GM19043 (cell line): ENCODE data around the gene LYSET.
"Not testable (repeated sequence)": the region's sequence is repeated elsewhere in the genome, so short reads cannot be mapped to it uniquely, and the experiment has no call there.

Experiments
- ATAC-seq: cut with Tn5 transposase; IDR thresholded peaks from one replicate; pipeline ENCODE4 v1.9.1; 2021; ENCODE audit warnings: low read depth; ENCODE audit not compliant: unreplicated experiment

Gene LYSET

DNA sequence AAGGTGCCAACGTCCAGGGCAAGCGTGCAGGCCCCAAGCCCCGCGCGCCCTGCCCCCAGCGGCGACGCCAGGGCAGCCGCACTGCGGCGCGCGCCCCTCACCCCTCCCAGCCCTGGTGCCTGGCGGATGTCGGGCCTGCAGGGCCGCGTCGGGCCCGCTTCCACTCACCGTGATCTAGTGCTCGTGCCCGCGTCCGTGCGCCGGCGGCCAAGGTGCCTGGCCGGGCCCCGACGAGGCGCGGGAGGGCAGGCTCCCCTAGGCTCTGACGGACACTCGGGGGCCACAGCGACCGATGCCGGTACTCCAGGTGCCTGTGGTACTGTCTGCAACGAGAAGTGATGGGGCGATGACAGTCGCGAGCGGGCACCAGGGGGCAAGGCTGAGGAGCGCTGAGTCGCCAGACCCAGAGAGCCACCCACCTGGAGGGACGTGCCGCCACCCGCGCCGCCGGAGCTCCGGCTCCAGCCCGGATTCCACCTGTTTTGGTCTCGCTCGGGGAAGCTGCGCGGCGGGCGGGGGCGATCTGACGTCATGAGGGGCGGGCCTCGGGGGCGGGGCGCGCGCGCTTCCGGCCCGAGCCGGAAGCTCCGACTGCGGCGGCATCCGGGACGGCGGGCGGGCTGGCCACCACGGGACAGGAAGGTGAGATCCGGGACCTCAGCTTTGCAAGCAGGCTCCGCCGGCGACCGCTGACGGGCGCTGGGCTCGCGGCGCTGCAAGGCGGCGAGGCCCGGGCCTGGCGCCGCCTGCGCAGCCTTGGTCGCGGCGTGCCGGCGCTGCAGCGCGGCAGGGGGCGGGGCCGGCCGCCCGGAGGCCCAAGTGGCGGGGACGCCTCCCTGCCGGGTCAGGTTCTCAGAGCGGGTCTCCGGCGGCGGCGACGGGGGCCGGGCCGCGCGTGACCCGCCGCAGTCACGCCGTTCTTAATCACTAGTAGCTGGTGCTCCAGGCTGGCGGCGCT, at the start of gene LYSET, which contains the start of gene MOAP1:
Gene LYSET, plus strand, starts transcription at position 927 of the 958 bp plus-strand sequence. CDS start 89 bp downstream, outside the sequence.
Gene MOAP1, minus strand, starts transcription at position 507 of the 958 bp plus-strand sequence. CDS start 655 bp downstream, outside the sequence.
- peak; percentile 77 for ATAC-seq

DNA sequence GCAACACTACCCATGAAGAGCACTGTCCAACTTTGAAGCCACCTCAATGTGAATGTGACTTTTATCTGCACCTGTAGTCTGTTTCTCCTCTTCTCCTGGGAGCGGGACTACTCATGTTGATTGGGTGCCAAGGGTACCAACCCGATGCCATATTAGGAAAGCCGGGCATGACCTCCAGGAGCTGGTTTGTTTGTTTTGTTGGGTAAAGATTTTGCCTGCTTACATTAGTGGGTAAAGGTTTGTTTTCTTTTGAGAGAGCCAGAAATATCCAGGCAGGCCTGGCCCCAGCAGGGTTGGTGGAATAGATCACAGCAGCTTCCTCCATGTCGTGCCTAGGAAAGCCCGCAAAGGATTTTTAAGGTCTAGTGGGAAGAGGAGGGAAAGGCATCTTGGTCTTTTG, 49.7 kb upstream of the LYSET start:
- no peak for ATAC-seq

GRCh38 chr14:93136009-93136408, 49.1 kb upstream of the LYSET start:
- ATAC-seq, result no peak

DNA sequence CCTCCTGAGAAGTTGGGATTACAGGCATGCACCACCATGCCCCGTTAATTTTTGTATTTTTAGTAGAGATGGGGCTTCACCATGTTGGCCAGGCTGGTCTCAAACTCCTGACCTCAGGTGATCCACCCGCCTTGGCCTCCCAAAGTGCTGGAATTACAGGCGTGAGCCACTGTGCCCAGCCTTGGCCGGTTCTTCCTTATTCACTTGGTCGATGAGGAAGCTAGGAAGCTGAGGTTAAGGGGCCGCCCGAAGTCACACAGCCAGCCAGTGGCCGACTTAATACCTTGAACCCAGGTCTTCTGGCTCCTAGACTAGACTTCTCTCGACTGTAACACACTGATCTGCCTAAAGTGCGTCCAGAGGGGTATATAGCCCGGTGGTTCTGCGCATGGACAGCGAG, 48.6 kb upstream of the LYSET start:
- ATAC-seq, result not testable (repeated sequence)

GRCh38 chr14:93137864-93138263, 47.3 kb upstream of the LYSET start:
- ATAC-seq, result no peak

- ATAC-seq, result no peak
Measured at GRCh38 chr14:93142854-93143652, 42.1 kb upstream of the LYSET start.

GRCh38 chr14:93146119-93146518, 39.0 kb upstream of the LYSET start:
- ATAC-seq, result no peak

GRCh38 chr14:93148979-93149378, 36.1 kb upstream of the LYSET start:
- ATAC-seq, result no peak

DNA sequence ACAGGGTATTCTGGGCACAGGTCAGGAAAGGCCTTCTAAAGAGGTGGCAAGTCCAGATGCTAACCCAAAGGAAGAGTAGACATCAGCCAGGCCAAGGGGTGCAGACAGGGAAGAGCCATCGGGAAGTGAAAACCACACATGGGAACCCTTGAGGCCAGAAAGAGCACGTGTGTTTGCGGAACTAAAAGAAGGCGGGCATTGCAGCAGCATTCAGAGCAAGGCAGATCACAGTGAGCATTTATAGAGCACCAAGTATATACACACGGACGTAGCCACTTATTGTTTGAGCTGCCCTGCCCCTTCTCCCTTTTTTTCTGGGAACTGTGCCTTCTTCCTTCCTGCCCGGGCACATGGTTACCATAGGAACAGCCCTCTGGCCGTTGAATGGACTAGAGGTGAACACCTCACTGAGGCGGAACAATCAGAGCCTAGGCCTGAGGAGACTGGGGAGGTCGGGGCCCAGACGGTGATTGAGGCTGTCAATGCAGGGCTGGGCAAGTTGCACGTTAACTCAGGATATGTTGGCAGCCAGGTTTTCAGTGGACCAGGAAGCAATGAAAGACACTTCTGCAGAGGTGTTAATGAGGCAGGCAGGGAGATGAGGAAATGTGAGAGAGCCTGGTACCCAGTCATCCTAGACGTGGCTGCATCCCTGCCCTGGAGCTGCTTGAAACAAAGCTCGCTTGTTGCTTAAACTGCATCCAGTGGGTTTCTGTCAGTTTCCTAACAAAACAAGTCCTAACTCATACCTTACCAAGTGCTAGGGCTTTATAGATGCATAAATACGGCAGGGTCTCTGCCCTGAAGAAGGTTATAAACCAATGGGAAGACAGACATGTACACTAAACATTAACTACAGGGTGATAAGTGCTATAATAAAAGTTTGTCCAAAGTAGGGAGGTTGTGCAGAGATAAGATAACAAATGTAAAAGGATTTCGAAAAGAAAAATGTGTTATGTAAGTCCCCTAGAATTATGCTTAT, 34.6 kb upstream of the LYSET start:
- ATAC-seq, result no peak

DNA sequence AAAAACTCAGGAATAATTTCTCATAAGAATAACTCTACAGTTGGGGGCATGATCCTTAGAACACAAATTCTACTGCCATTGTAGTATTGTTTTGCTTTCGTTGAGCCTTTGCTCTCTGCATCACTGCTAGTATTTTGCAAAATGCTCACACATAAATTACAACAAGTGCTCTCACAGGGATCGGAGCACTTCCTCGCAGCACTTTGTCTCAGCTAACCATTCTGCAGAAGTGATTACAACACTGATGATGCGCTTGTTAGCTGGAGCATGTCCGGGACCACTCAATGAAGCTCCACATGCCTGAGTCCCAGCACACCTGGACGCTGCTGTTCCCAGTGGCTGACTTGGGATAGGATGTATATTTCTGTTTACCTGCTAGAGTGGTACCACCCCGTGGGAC, 32.0 kb upstream of the LYSET start:
- ATAC-seq, result no peak

DNA sequence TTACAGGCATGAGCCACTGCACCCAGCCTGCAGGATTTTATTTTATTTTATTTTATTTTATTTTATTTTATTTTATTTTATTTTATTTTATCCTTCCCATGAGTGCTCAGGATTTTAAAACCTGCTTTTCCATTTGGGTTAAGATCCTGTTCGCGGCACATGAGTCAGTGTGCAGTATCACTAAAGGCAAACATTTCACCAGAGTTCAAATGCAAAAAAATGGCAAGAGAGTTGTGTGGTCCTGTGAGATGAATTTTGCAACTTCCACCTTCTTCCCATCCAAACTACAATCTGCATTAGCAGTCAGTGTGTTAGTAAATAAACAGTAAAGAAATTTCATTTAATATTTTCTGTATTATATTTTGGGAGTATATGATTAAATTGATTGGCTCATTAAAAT, 29.4 kb upstream of the LYSET start:
- ATAC-seq, result no peak

GRCh38 chr14:93156693-93157369, 28.3 kb upstream of the LYSET start:
- no peak for ATAC-seq

DNA sequence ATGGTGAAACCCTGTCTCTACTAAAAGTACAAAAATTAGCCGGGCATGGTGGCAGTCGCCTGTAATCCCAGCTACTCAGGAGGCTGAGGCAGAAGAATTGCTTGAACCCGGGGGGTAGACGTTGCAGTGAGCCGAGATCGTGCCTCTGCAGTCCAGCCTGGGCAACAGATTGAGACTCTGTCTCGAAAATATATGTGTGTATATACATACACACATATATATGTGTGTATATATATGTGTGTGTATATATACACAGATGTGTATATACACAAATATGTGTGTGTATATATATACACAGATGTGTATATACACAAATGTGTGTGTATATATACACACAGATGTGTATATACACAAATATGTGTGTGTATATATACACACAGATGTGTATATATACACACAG, 26.8 kb upstream of the LYSET start:
- not testable (repeated sequence) for ATAC-seq

DNA sequence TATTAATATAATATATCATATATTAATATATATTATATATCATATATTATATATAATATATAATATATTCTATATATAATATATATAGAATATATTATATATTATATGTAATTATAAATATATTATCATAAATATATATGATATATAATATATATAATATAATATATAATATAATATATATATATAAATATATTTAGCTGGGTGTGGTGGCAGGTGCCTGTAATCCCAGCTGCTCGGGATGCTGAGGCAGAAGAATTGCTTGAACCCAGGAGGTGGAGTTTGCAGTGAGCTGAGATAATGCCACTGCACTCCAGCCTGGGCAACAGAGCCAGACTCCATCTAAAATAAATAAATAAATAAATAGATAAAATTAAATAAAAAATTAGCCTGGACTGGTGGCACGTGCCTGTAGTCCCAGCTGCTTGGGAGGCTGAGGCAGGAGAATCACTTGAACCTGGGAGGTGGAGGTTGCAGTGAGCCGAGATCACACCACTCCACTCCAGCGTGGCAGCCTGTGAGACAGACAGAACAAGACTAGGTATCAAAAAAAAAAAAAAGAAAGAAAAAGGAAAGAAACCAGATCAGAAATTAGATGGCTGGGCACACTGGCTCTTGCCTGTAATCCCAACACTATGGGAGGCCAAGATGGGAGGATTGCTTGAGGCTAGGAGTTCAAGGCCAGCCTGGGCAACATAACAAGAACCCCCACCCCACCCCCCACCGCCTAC, 25.3 kb upstream of the LYSET start:
- not testable (repeated sequence) for ATAC-seq

DNA sequence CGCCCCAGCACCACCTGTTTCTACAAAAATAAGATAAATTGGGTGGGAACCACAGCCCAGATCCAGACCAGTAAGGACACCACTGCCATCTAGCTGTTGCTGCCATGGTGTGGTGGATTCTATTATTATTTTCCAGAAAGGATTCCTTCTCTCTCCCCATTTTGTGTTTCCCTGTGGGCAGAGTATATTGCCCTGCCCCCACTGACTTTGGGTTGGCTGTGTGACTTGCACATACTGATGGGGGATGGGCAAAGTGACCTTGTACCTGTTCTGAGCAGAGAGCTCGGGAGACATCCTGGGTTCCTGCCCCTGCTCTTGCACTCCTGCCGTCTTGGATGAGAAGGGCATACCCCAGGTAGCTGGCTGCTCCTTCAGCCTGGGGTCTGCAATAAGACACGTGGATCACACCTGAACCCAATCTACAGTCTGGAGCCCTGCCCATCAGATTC, 24.7 kb upstream of the LYSET start:
- ATAC-seq, result no peak

DNA sequence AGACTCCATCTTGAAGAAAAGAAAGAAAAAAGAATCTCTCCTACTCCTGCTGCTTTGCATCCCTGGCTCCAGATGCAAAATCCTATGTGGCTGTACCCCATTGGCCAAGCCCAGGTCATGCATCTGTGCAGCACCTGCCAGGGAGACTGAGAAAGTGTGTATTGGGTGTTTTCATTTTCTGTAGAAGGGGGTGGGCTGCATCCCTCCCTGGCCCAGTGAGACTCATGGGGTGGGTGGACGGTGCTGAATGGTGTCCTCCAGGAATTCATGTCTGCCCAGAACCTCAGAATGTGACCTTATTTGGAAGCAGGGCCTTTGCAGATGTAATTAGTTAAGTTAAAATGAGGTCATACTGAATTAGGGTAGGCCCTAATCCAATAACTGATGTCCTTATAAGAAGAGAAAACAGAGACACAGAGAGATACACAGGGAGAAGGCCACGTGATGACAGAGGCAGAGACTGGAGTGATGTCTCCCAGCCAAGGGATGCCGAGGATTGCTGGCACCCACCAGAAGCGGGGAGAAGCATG, 23.6 kb upstream of the LYSET start:
- ATAC-seq, result no peak

GRCh38 chr14:93163564-93163963, 21.6 kb upstream of the LYSET start:
- no peak for ATAC-seq
